GM23338 (cell line): ENCODE data around the gene ZNF239. TPM values are rescaled to one million over a fixed set of nuclear protein-coding genes. Genes with fewer than 3 reads are reported as not detected.

Experiments
- ATAC-seq: fragments of 200-7000 bp; cut with Tn5 transposase; 3 replicates; pipeline ENCODE4 v1.9.1; 2020
- DNase-seq: peaks from one replicate; pipeline ENCODE4 v3.0.0-alpha.2; 2015; ENCODE audit warnings: low spot score
- H2AFZ ChIP-seq: fragments of 200-600 bp; sonication (generic); 2 replicates; pipeline ENCODE4 v1.8.0; 2016; ENCODE audit warnings: antibody characterized with exemption, mild to moderate bottlenecking, moderate library complexity
- H3F3A ChIP-seq: fragments of 200-600 bp; sonication (generic); replicated peaks from 2 replicates; pipeline ENCODE4 v1.8.0; 2017; ENCODE audit warnings: antibody characterized with exemption, mixed run types, low read depth
- H3K27ac ChIP-seq: fragments of 200-600 bp; sonication (generic); 2 replicates; pipeline ENCODE4 v1.6.1; 2016; ENCODE audit warnings: low read depth
- H3K27me3 ChIP-seq: fragments of 200-600 bp; sonication (generic); 2 replicates; pipeline ENCODE4 v1.8.0; 2016; ENCODE audit warnings: mild to moderate bottlenecking, mixed run types, moderate library complexity; ENCODE audit not compliant: insufficient read depth
- H3K36me3 ChIP-seq: fragments of 200-600 bp; sonication (generic); 2 replicates; pipeline ENCODE4 v1.8.0; 2016; ENCODE audit warnings: mild to moderate bottlenecking; ENCODE audit not compliant: insufficient read depth
- H3K4me1 ChIP-seq: fragments of 200-600 bp; sonication (generic); 2 replicates; pipeline ENCODE4 v1.8.0; 2016; ENCODE audit warnings: mild to moderate bottlenecking, moderate library complexity; ENCODE audit not compliant: insufficient read depth
- H3K4me2 ChIP-seq: fragments of 200-600 bp; sonication (generic); 2 replicates; pipeline ENCODE4 v1.7.1; 2017; ENCODE audit warnings: mixed run types
- H3K4me3 ChIP-seq: fragments of 200-600 bp; sonication (generic); 2 replicates; pipeline ENCODE4 v1.6.1; 2016; ENCODE audit warnings: mixed run types
- H3K79me2 ChIP-seq: fragments of 200-600 bp; sonication (generic); replicated peaks from 2 replicates; pipeline ENCODE4 v1.8.0; 2017; ENCODE audit warnings: mild to moderate bottlenecking; ENCODE audit not compliant: insufficient read depth
- H3K9me2 ChIP-seq: fragments of 200-600 bp; sonication (generic); 2 replicates; pipeline ENCODE4 v1.8.0; 2017; ENCODE audit not compliant: insufficient read depth
- H4K20me1 ChIP-seq: fragments of 200-600 bp; sonication (generic); replicated peaks from 2 replicates; pipeline ENCODE4 v1.8.0; 2017; ENCODE audit warnings: mild to moderate bottlenecking; ENCODE audit not compliant: insufficient read depth
- H3K27ac Mint-ChIP-seq: 2 replicates; pipeline ENCODE4 v1.8.0; 2020; ENCODE audit warnings: inconsistent platforms, mild to moderate bottlenecking, moderate library complexity, mixed read lengths
- H3K27me3 Mint-ChIP-seq: 3 replicates; pipeline ENCODE4 v1.8.0; 2022; ENCODE audit warnings: low read depth, mild to moderate bottlenecking, moderate library complexity, mixed read lengths, inconsistent platforms; ENCODE audit not compliant: insufficient read depth, poor library complexity
- H3K36me3 Mint-ChIP-seq: 3 replicates; pipeline ENCODE4 v1.8.0; 2021; ENCODE audit warnings: low read depth, mild to moderate bottlenecking, inconsistent platforms, moderate library complexity, mixed read lengths
- H3K4me1 Mint-ChIP-seq: 3 replicates; pipeline ENCODE4 v1.8.0; 2020; ENCODE audit warnings: mild to moderate bottlenecking, inconsistent platforms, mixed read lengths
- H3K4me3 Mint-ChIP-seq: 3 replicates; pipeline ENCODE4 v1.8.0; 2021; ENCODE audit warnings: moderate library complexity, mild to moderate bottlenecking, inconsistent platforms, mixed read lengths
- H3K9me3 Mint-ChIP-seq: 3 replicates; pipeline ENCODE4 v1.8.0; 2020; ENCODE audit warnings: moderate library complexity, mild to moderate bottlenecking, inconsistent platforms, mixed read lengths
- CREB1 ChIP-seq: fragments of 250-450 bp; sonication (Bioruptor Pico); IDR thresholded peaks from 2 replicates; pipeline ENCODE4 v1.5.0; 2020; ENCODE audit warnings: low read depth, mild to moderate bottlenecking, moderate library complexity
- CTCF ChIP-seq, 2 experiments: fragments of 200-600 bp in 1 of 2; sonication (generic) in 1 of 2; conservative IDR thresholded peaks; 2 replicates each; pipeline versions ENCODE4 v1.5.1 to v1.6.1; 2016 to 2017; ENCODE audit warnings: antibody characterized with exemption in 2 of 2, low read depth in 2 of 2, mild to moderate bottlenecking in 2 of 2, moderate library complexity in 1 of 2
- ETS1 ChIP-seq: IDR thresholded peaks from 2 replicates; pipeline ENCODE4 v1.6.1; 2016; ENCODE audit warnings: antibody characterized with exemption
- EZH2 ChIP-seq: fragments of 200-600 bp; sonication (generic); IDR thresholded peaks from one replicate; pipeline ENCODE4 v1.8.0; 2017; ENCODE audit warnings: antibody characterized with exemption, mild to moderate bottlenecking, low read depth; ENCODE audit not compliant: unreplicated experiment
- EZH2phosphoT487 ChIP-seq: fragments of 200-600 bp; sonication (generic); IDR thresholded peaks from one replicate; pipeline ENCODE4 v1.8.1; 2018; ENCODE audit warnings: antibody characterized with exemption; ENCODE audit not compliant: unreplicated experiment
- JUNB ChIP-seq: IDR thresholded peaks from one replicate; pipeline ENCODE4 v1.6.1; 2016; ENCODE audit warnings: antibody characterized with exemption; ENCODE audit not compliant: unreplicated experiment
- NANOG ChIP-seq: IDR thresholded peaks from 2 replicates; pipeline ENCODE4 v1.6.1; 2016; ENCODE audit warnings: antibody characterized with exemption, borderline replicate concordance
- POLR2AphosphoS5 ChIP-seq: IDR thresholded peaks from 2 replicates; pipeline ENCODE4 v1.6.1; 2016; ENCODE audit warnings: antibody characterized with exemption, low read depth
- REST ChIP-seq: IDR thresholded peaks from one replicate; pipeline ENCODE4 v1.6.1; 2018; ENCODE audit warnings: antibody characterized with exemption; ENCODE audit not compliant: unreplicated experiment
- STAT1 ChIP-seq: IDR thresholded peaks from one replicate; pipeline ENCODE4 v1.6.1; 2016; ENCODE audit warnings: antibody characterized with exemption; ENCODE audit not compliant: unreplicated experiment
- ZNF114 ChIP-seq: fragments of 250-450 bp; sonication (Bioruptor Pico); IDR thresholded peaks from 2 replicates; pipeline ENCODE4 v1.5.0; 2020; ENCODE audit warnings: mild to moderate bottlenecking, moderate library complexity
- ZNF331 ChIP-seq: fragments of 250-450 bp; sonication (Bioruptor Pico); IDR thresholded peaks from 2 replicates; pipeline ENCODE4 v1.5.0; 2020; ENCODE audit warnings: low read depth, mild to moderate bottlenecking, moderate library complexity
- ZNF462 ChIP-seq: fragments of 250-450 bp; sonication (Bioruptor Pico); IDR thresholded peaks from 2 replicates; pipeline ENCODE4 v1.5.0; 2020; ENCODE audit warnings: mild to moderate bottlenecking, moderate library complexity
- polyA plus RNA-seq: library from polyadenylated mRNA; unstranded; fragments of >200 nt; fragmentation: Nextera tagmentation; extraction: Ambion mirVana; gene quantifications from 2 replicates; pipeline ENCODE4 v1.2.1, GENCODE V29; 2016
- total RNA-seq: library from RNA; depleted of rRNA; stranded (reverse); fragments of >200 nt; shearing (Covaris generic); gene quantifications from 2 replicates; pipeline ENCODE4 v1.2.3, GENCODE V29; 2014

The ZNF239 gene
- total and polyA plus RNA-seq, 2 experiments from 2014 or later: 6.7 to 13.8 TPM

GRCh38 chr10:43599333-43599732, 24.9 kb upstream of the ZNF239 start:
- Histone ChIP-seq H3K4me2 (no peak overlapping the region), H3K9me2 (no peaks in the 10 kb centered on the region; the same call in 1 of the 2 replicates), H3K36me3 (no peaks in the 10 kb centered on the region), H3K4me1 (no peaks in the 10 kb centered on the region), H3K79me2 (no peaks in the 10 kb centered on the region), H3K4me3 (no peak overlapping the region), H3K27ac (no peak overlapping the region), H4K20me1 (no peaks in the 10 kb centered on the region), H3F3A (no peaks in the 10 kb centered on the region), H2AFZ (no peak overlapping the region), H3K27me3 (no peaks in the 10 kb centered on the region)
- TF ChIP-seq EZH2phosphoT487 (no peak), CTCF (conservative IDR thresholded peaks at IDR 0.05; ENCODE audit: low read depth in 2 of 2) (no peak), ZNF331 (no peak), REST (no peak), EZH2 (no peak), NANOG (no peak), POLR2AphosphoS5 (no peak), ETS1 (no peak), STAT1 (no peak), CREB1 (CRISPR knock-in tag) (no peak), ZNF114 (CRISPR knock-in tag) (no peak), JUNB (no peak), ZNF462 (CRISPR knock-in tag) (no peak)
- no peak overlapping the region for H3K4me3 Mint-ChIP-seq
- DNase-seq: no peak
- peaks cover 2% of the 10 kb centered on the region; the same call in 2 of the 3 replicates for H3K36me3 Mint-ChIP-seq
- no peaks in the 10 kb centered on the region; the same call in 2 of the 3 replicates for H3K4me1 Mint-ChIP-seq
- peaks cover 52% of the 10 kb centered on the region for H3K9me3 Mint-ChIP-seq
- ATAC-seq: no peak
- H3K27ac Mint-ChIP-seq: no peak overlapping the region
- peaks cover 3% of the 10 kb centered on the region for H3K27me3 Mint-ChIP-seq
